Measurements from ENCODE around the gene KIF2A.

DNA sequence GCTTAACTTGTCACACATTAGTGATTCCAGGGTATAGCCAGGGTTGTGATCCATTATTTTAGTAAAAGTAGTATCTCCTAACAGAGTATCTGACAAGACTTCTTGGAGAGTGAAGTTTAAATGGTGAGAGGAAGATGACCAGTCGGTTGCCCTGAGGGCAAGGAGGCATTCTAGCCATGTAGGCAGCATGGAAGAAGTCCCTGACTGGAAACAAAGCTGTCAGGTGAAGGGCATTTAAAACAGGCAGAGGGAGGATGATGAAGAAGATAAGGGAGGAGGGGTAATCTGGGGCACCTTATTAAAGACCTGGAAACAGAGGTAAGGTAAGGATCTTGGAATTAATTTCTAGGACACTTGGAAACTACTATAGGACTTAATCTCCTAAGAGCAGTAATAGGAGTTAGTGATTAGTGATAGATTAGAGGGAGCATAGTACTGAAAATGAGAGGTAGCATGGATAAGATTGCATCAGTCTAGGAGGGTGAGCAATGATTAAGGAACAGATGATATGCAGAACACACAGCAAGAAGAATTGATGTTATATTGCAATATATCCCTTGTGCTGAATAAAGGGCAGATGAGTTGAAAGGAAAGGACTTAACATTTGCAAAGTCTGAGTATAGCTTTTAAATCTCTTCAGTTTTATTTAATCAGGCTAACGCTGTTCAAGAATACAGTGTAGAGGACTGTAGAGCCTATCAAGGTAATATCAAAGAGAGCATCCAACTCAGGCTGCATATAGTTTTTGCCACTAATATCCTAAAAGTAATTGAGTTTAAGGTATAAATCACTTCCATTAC lies 9.6 kb downstream of the KIF2A start:
- TF ChIP-seq CTCF (conservative IDR thresholded peaks at IDR 0.05 in 1 of 2, IDR thresholded peaks at IDR 0.05 in 1 of 2; ENCODE audit: extremely low read depth in 1 of 2, insufficient read depth in 1 of 2, low read depth in 1 of 2, low read length in 2 of 2), result no peak
- no peak for TF ChIP-seq EZH2 (IDR thresholded peaks at IDR 0.05; ENCODE audit: borderline replicate concordance, low read length)
